ENCODE results near the gene MAP2K7. TPM values are rescaled to one million over a fixed set of nuclear protein-coding genes. Genes with fewer than 3 reads are reported as not detected.

The MAP2K7 gene
- total and polyA plus RNA-seq, 8 donors: 4.1 to 52.2 (median 14.7) TPM

DNA sequence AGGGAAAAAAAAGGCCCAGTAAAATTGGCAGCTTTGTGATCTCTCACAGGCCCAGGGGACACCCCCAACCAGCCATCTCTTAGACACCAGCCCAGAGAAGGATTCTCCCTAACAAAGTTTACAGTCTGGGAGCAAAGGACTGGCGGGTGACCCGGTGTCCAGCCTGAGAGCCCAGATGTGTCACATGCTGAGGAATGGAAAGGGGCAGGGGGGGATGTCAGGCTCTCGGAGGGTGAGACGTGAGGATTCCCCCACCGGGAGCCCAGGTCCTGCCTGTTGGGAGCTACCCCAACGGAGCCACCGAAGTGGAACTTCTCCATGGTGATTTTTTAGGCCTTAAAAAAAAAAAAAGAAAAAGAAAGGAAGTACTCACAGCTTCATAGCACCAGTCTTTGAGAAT, 27.1 kb downstream of the MAP2K7 start:
- TF ChIP-seq EP300 (IDR thresholded peaks at IDR 0.05) (no peak), POLR2A (IDR thresholded peaks at IDR 0.05) (no peak), POLR2AphosphoS5 (IDR thresholded peaks at IDR 0.05) (no peak)
- TF ChIP-seq, protein P1, sequence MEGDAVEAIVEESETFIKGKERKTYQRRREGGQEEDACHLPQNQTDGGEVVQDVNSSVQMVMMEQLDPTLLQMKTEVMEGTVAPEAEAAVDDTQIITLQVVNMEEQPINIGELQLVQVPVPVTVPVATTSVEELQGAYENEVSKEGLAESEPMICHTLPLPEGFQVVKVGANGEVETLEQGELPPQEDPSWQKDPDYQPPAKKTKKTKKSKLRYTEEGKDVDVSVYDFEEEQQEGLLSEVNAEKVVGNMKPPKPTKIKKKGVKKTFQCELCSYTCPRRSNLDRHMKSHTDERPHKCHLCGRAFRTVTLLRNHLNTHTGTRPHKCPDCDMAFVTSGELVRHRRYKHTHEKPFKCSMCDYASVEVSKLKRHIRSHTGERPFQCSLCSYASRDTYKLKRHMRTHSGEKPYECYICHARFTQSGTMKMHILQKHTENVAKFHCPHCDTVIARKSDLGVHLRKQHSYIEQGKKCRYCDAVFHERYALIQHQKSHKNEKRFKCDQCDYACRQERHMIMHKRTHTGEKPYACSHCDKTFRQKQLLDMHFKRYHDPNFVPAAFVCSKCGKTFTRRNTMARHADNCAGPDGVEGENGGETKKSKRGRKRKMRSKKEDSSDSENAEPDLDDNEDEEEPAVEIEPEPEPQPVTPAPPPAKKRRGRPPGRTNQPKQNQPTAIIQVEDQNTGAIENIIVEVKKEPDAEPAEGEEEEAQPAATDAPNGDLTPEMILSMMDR (IDR thresholded peaks at IDR 0.05): no peak
- peak overlapping the region in 4 of 5 donors; percentile 42 to 89 (median 82) for H3K27ac ChIP-seq
- H3K4me3 ChIP-seq: no peak overlapping the region
- peaks cover 19 to 57% (median 37%) of the 10 kb centered on the region in 4 donors for H3K4me1 ChIP-seq
- intact Hi-C loops (cut with DNase I; ENCODE audit: low total_unique reads): no loop called here
- H3K27me3 ChIP-seq: peaks cover 0 to under 1% (median 0%) of the 10 kb centered on the region in 3 donors
- WGBS, 5 donors: 78 to 92% (median 79%) methylated on average over 7 of the region's 7 CpGs
- no peaks in the 10 kb centered on the region for H3K9me3 ChIP-seq
- DNase-seq: peak in 1 of 2 donors; percentile 12
- peaks cover 51 to 64% (median 60%) of the 10 kb centered on the region in 4 donors for H3K36me3 ChIP-seq

DNA sequence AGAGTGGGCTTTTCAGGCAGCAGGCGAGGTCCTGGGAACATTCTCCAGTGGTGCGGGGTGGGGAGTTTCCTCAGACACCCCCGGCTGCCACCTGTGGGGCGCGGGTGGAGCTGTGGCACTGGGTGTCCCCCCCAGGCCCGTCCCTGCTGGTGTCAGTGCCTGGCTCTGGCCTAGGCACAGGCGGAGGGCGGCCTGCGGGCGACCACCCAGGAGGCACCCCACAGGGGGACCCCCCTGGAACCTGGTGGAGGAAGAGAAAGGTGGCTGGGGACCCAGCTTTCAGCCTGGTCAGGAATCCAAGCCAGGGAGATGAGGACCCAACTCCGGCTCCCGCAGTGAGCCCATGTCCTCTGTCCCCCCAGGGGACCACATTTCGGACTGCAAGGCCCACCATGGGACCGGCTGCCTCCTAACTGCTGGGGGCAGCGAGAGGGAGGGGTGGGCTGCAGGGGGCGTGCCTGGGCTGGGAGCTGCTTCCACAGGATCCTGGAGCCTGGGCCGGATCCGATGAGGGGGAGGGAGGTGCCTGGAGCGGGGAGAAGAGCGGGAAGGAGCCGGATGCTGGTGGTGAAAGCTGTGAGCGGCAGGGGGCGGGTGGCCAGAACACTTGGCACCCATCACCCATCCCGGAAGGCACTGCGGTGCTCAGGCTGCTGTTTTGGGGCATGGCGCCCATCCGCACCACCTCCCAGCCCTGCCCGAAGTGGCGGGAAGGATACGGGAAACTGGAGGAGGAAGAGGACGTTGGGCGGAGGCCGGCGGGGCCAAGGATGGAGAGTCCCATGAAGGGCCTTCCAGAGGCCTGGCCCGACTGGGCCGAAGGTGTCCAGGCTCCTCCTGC, 27.8 kb downstream of the MAP2K7 start:
- intact Hi-C loops (cut with DNase I; ENCODE audit: low total_unique reads): no loop called here

DNA sequence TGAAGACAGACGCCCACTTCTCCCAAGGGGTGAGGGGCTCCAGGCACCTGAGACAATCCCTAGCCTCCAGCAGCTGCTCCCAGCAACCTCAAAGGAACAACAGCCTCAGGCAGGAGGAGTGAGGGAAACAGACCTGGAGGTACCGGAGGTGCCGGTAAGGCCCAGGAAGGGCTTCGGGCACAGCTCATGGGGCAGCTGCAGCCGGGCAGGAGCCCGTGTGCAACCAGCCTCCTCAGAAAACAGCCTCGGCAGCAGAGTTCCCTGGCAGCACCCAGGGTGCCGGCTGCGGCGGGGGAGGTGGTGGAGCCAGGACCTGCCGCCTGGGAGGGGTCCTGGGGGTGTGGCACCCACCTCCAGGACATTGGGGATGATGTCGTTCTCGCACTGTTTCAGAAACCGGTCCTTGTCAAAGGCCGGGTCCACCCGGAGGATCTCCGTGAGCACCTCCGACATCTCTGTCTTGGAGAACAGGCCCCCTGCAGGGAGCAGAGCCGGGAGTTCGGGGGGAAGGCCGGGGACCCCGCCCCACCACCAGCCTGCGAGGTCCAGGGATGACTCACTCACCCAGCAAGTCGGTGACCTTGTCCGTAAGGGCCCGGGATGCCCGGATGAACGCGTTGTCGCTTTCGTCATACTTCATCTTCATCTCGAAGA, 28.7 kb downstream of the MAP2K7 start:
- WGBS, 5 donors: 92 to 93% (median 92%) methylated on average over 28 to 32 of the region's 32 CpGs
- Histone ChIP-seq H3K27ac (peak overlapping the region in 2 of 5 donors; percentile 86 to 89), H3K36me3 (peaks cover 66 to 77% (median 76%) of the 10 kb centered on the region in 4 donors), H3K27me3 (no peaks in the 10 kb centered on the region), H3K9me3 (no peaks in the 10 kb centered on the region), H3K4me1 (peaks cover 9 to 43% (median 25%) of the 10 kb centered on the region in 4 donors), H3K4me3 (no peak overlapping the region)
- no peak for TF ChIP-seq POLR2A (IDR thresholded peaks at IDR 0.05)
- TF ChIP-seq, protein P1 (IDR thresholded peaks at IDR 0.05): no peak
- no peak for TF ChIP-seq POLR2AphosphoS5 (IDR thresholded peaks at IDR 0.05)
- TF ChIP-seq EP300 (IDR thresholded peaks at IDR 0.05): no peak
- DNase-seq: peak in 1 of 2 donors; percentile 5
- intact Hi-C loops (cut with DNase I; ENCODE audit: low total_unique reads): no loop called here

More for the DNA sequence above, 27.8 kb downstream of the MAP2K7 start:
- Histone ChIP-seq H3K27ac (peak overlapping the region in 4 of 5 donors; percentile 26 to 89 (median 82)), H3K4me1 (peaks cover 15 to 52% (median 32%) of the 10 kb centered on the region in 4 donors), H3K9me3 (no peaks in the 10 kb centered on the region), H3K36me3 (peaks cover 57 to 70% (median 67%) of the 10 kb centered on the region in 4 donors), H3K4me3 (no peak overlapping the region), H3K27me3 (no peaks in the 10 kb centered on the region)
- TF ChIP-seq POLR2AphosphoS5 (IDR thresholded peaks at IDR 0.05) (no peak), EP300 (IDR thresholded peaks at IDR 0.05) (no peak), POLR2A (IDR thresholded peaks at IDR 0.05) (no peak)
- TF ChIP-seq, protein P1 (IDR thresholded peaks at IDR 0.05): no peak
- 87 to 93% (median 90%) methylated on average over 32 to 36 of the region's 36 CpGs for WGBS, 5 donors
- DNase-seq: peak in 1 of 2 donors; percentile 31

DNA sequence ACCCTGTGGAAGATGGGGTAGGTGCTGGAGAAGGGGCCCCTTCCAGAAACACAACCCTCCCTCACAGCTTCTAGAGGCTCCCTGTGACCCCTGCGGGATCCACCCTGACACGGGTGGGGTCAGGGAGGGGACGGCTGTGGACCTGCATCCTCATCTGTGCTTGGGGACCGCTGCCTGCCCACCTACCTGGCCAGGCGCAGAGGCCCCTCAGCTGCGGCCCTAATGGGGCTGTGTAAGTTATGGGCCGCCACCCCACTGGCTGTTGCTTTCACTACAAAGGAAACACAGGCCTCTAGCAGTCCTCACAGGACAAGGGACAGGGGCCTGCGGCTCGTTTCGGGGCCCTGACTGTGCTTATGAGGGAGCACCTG, 29.2 kb downstream of the MAP2K7 start:
- intact Hi-C loops (cut with DNase I; ENCODE audit: low total_unique reads): no loop called here
- Histone ChIP-seq H3K4me1 (peaks cover 5 to 38% (median 20%) of the 10 kb centered on the region in 4 donors), H3K27me3 (no peaks in the 10 kb centered on the region), H3K36me3 (peaks cover 72 to 82% (median 82%) of the 10 kb centered on the region in 4 donors), H3K9me3 (no peaks in the 10 kb centered on the region), H3K27ac (peak overlapping the region in 1 of 5 donors; percentile 86), H3K4me3 (no peak overlapping the region)
- 89 to 96% (median 93%) methylated on average over 5 to 10 of the region's 10 CpGs for WGBS, 5 donors
- no peak for TF ChIP-seq POLR2A (IDR thresholded peaks at IDR 0.05)
- TF ChIP-seq, protein P1 (IDR thresholded peaks at IDR 0.05): no peak
- no peak for TF ChIP-seq EP300 (IDR thresholded peaks at IDR 0.05)
- no peak for TF ChIP-seq POLR2AphosphoS5 (IDR thresholded peaks at IDR 0.05)
- DNase-seq: no peak
